Peyer's patch (tissue), 4 donors: ENCODE data around the gene STXBP1.

ENCODE experiments used
- CTCF ChIP-seq, 6 experiments: fragments of 450-650 bp in 4 of 6; fragments of 200-600 bp in 2 of 6; sonication (generic) in 1 of 6; IDR thresholded peaks; one replicate each; pipeline ENCODE4 v1.5.1; 2017 to 2019; ENCODE audit warnings: antibody characterized with exemption in 6 of 6, mild to moderate bottlenecking in 3 of 6, moderate library complexity in 1 of 6
- POLR2A ChIP-seq, 2 donors: fragments of 450-650 bp; IDR thresholded peaks; one replicate each; pipeline ENCODE4 v1.5.1; 2017; ENCODE audit warnings: antibody characterized with exemption in 2 of 2, mild to moderate bottlenecking in 2 of 2, moderate library complexity in 2 of 2

GRCh38 chr9:127692071-127692470 lies 80.0 kb downstream of the STXBP1 start:
- TF ChIP-seq CTCF (IDR thresholded peaks at IDR 0.05) (no peak), POLR2A (IDR thresholded peaks at IDR 0.05) (no peak)
